WI38 (cell line): Measurements from ENCODE around the gene EPHB1.

ENCODE experiments used
- H3K4me3 ChIP-seq: 2 replicates; pipeline ENCODE4 v1.5.1; 2011; ENCODE audit warnings: low read depth, mild to moderate bottlenecking, control low read depth, low read length
- TF ChIP-seq, protein P1 (sequence below): IDR thresholded peaks from 2 replicates; pipeline ENCODE4 v1.5.1; 2012; ENCODE audit warnings: low read depth, mild to moderate bottlenecking, control low read depth, low read length

EPHB1 gene

DNA sequence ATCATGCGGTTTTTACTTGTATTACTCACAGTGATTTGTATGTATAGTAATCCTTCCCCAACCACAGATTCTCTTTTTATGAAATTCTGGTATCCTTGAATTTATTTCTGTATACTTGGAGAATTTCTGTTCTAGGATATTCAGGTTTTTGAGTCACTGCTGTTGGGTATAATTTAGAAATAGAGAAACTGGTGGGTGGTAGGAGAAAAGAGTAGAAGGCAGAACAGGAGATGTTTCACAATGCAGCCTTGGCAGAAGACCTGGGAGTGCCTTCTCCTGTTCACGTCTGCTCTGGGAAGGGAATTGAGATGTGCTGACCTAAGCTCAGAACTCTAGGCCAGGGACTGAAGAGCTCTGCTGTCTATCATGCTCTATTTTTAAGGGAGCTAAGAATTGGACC is 193.6 kb downstream of the EPHB1 start:
- TF ChIP-seq, protein P1, sequence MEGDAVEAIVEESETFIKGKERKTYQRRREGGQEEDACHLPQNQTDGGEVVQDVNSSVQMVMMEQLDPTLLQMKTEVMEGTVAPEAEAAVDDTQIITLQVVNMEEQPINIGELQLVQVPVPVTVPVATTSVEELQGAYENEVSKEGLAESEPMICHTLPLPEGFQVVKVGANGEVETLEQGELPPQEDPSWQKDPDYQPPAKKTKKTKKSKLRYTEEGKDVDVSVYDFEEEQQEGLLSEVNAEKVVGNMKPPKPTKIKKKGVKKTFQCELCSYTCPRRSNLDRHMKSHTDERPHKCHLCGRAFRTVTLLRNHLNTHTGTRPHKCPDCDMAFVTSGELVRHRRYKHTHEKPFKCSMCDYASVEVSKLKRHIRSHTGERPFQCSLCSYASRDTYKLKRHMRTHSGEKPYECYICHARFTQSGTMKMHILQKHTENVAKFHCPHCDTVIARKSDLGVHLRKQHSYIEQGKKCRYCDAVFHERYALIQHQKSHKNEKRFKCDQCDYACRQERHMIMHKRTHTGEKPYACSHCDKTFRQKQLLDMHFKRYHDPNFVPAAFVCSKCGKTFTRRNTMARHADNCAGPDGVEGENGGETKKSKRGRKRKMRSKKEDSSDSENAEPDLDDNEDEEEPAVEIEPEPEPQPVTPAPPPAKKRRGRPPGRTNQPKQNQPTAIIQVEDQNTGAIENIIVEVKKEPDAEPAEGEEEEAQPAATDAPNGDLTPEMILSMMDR = no peak
- no peak overlapping the region for H3K4me3 ChIP-seq

DNA sequence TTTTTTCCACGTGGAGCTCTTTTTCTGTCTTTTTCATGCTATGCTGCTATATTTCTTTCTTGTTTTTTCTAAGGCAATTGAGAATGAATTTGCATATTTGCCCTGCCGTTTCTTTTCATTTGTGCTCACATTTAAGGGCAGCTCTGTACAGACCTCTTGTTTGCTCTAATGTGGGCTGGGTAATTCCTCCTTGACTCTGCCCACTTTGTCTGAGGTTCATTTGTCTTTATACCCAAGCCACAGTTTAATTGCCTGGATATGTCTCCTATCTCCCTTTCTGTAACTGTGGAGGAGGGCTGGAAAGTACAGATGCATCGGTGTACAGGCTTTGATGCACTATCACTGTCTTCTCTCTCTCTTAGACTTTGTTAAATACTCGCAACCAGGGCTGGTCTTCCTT is 195.9 kb downstream of the EPHB1 start:
- no peak overlapping the region for H3K4me3 ChIP-seq
- TF ChIP-seq, protein P1 = no peak

DNA sequence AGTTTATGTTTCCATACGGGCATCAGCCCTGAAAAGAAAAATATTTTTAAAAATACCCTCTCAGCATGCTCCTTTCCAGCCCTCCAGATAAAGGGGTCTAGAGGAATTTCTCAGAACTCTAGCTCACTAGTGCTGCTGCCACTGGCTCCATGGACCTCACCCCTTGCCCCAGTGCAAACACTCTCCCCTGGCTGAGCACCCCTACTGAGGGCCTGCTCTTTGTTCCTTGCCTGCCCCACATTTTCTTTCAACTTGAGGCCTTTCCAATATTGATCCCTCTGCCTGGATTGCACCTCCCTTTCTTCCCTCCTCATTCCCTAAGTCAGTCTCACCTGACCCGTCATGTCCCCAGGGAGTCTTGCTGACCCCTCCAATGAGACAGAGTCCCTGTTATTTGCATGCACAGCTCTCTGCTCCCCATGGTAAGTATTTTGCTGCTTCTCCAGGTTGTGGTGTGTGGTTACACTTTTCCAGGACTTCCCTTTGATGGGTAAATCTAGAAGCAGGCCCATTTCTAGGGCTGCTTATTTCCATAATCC is 196.5 kb downstream of the EPHB1 start:
- TF ChIP-seq, protein P1 = no peak
- H3K4me3 ChIP-seq = no peak overlapping the region

DNA sequence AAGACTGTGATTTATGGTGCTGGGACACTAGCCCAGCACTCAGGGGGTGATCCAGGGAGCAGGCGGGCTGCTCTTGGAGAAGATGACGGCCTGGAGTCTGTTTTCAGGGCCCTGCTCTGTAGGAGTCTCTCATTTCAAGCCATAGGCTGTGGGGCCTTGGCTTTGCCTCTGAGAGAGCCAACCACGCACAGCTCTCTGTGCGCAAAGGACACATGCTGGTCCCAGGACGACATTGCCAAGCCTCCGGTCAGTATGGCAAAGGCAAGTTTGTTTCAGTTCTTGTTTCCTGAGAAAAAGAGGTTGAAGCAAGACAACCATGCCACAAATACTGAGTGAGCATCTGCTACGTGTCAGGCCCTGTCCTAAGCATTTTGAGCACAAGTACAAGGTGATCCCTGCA is 197.1 kb downstream of the EPHB1 start:
- H3K4me3 ChIP-seq = no peak overlapping the region
- TF ChIP-seq, protein P1 = no peak

DNA sequence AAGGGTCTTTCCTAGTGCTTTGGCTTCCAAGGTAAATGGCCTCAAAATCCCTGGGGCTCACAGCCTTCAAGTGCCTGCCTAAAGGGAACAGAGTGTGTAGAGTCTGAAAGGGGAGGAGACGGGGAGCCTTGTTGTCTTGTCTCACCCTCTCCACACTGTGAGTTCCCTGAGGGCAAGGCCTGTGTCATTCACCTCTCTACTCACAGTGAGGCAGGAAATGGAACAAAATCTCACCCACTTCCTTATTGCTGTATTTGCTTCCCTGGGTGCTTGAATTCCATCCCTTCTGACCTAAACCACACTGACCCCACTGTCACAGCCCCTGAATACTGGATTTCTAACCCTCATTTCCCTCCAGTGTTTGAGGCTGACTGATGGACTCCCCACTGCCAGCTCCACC is 197.5 kb downstream of the EPHB1 start:
- TF ChIP-seq, protein P1 = no peak
- H3K4me3 ChIP-seq = no peak overlapping the region

DNA sequence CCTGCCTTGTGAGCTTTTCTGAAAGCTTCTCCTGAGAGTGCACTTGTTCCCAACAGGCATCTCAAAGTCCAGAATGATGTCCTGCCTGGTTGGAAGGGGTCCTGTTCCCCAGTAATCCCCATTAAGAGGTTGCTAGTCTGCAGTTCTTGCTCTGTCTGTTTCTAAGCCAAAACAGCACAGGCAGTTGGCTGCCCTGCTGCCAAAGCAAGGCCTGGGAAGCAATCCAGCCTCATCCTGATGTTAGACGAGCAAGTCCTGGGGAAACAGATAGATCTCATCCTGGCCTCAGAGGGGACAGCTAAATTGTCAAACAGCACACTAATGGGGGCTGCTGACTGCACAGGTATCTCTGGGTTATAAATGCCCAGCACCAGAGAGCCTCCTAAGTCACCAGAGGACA is 198.0 kb downstream of the EPHB1 start:
- TF ChIP-seq, protein P1 = no peak
- no peak overlapping the region for H3K4me3 ChIP-seq

DNA sequence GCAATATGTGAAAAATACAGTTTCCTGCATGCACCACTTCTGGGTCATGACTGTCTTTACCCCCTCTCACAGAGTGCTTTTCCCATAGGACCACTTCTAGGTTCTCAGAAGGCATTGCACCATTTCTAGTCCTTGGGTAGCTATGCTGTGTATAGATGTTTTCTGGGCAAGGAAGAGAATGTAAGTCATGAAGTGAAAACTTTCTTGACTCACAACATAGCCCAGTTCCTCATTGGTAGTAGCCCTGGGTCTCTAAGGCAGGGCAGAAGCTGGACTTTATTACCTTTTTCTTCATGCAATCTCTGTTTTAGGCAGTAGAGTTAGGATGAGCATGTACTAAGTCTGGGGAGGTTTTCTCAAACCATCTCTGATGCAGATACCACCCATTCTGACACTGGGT is 203.1 kb downstream of the EPHB1 start:
- TF ChIP-seq, protein P1 = no peak
- H3K4me3 ChIP-seq = no peak overlapping the region
